NB4 (cell line): Measurements from ENCODE around the gene VSX2.

ENCODE experiments used
- MAX ChIP-seq: IDR thresholded peaks from 2 replicates; pipeline ENCODE4 v1.6.1; 2011; ENCODE audit warnings: low read depth, low read length
- TF ChIP-seq, protein P1 (sequence below): IDR thresholded peaks from one replicate; pipeline ENCODE4 v1.5.1; 2012; ENCODE audit warnings: low read depth, low read length

- TF ChIP-seq, protein P1, sequence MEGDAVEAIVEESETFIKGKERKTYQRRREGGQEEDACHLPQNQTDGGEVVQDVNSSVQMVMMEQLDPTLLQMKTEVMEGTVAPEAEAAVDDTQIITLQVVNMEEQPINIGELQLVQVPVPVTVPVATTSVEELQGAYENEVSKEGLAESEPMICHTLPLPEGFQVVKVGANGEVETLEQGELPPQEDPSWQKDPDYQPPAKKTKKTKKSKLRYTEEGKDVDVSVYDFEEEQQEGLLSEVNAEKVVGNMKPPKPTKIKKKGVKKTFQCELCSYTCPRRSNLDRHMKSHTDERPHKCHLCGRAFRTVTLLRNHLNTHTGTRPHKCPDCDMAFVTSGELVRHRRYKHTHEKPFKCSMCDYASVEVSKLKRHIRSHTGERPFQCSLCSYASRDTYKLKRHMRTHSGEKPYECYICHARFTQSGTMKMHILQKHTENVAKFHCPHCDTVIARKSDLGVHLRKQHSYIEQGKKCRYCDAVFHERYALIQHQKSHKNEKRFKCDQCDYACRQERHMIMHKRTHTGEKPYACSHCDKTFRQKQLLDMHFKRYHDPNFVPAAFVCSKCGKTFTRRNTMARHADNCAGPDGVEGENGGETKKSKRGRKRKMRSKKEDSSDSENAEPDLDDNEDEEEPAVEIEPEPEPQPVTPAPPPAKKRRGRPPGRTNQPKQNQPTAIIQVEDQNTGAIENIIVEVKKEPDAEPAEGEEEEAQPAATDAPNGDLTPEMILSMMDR, result no peak
- no peak for TF ChIP-seq MAX
These were observed at the start of gene VSX2 for GRCh38 chr14:74238974-74239847.
